Liver (tissue), 9 donors: ENCODE data around the gene DLG4. TPM values are rescaled to one million over a fixed set of nuclear protein-coding genes. Genes with fewer than 3 reads are reported as not detected.

Experiments used
- DNase-seq: peaks from one replicate; pipeline ENCODE4 v3.0.0-alpha.2; 2017; ENCODE audit warnings: low spot score
- H3K27ac ChIP-seq, 2 donors: one replicate each; pipeline ENCODE4 v1.7.0; 2013; ENCODE audit warnings: inconsistent platforms in 2 of 2, low read length in 2 of 2, control low read depth in 1 of 2, low read depth in 1 of 2, mild to moderate bottlenecking in 1 of 2
- H3K27me3 ChIP-seq, 4 donors: one replicate each; pipeline versions ENCODE4 v1.6.1 to v1.7.0; 2013; ENCODE audit warnings: low read length in 3 of 4, inconsistent platforms in 1 of 4, mild to moderate bottlenecking in 1 of 4, moderate library complexity in 1 of 4; ENCODE audit not compliant: control insufficient read depth in 4 of 4, insufficient read depth in 4 of 4
- H3K36me3 ChIP-seq, 4 donors: one replicate each; pipeline versions ENCODE4 v1.6.1 to v1.7.0; 2013; ENCODE audit warnings: low read length in 3 of 4, mild to moderate bottlenecking in 3 of 4, low read depth in 1 of 4, moderate library complexity in 1 of 4; ENCODE audit not compliant: control insufficient read depth in 4 of 4, insufficient read depth in 3 of 4
- H3K4me1 ChIP-seq, 4 donors: one replicate each; pipeline versions ENCODE4 v1.6.1 to v1.7.0; 2013; ENCODE audit warnings: low read length in 3 of 4, mild to moderate bottlenecking in 3 of 4, moderate library complexity in 1 of 4; ENCODE audit not compliant: control insufficient read depth in 4 of 4, insufficient read depth in 4 of 4
- H3K4me3 ChIP-seq, 3 donors: one replicate each; pipeline versions ENCODE4 v1.6.1 to v1.7.0; 2013; ENCODE audit warnings: low read length in 3 of 3, control low read depth in 1 of 3, low read depth in 1 of 3, mild to moderate bottlenecking in 1 of 3
- H3K9ac ChIP-seq, 2 donors: one replicate each; pipeline ENCODE4 v1.7.0; 2013; ENCODE audit warnings: low read length in 2 of 2, mild to moderate bottlenecking in 2 of 2, moderate library complexity in 2 of 2, control low read depth in 1 of 2, low read depth in 1 of 2
- H3K9me3 ChIP-seq, 4 donors: one replicate each; pipeline versions ENCODE4 v1.6.1 to v1.7.0; 2013; ENCODE audit warnings: low read length in 3 of 4; ENCODE audit not compliant: control insufficient read depth in 4 of 4
- ATF3 ChIP-seq: IDR thresholded peaks from 2 replicates; pipeline ENCODE4 v1.6.1; 2016; ENCODE audit warnings: antibody characterized with exemption
- CTCF ChIP-seq: fragments of 150-350 bp; IDR thresholded peaks from 2 replicates; pipeline ENCODE4 v1.5.1; 2017; ENCODE audit warnings: improper control_type of control experiment, low read depth, low read length; ENCODE audit not compliant: missing input control
- EGR1 ChIP-seq, 2 donors: IDR thresholded peaks; 2 replicates each; pipeline ENCODE4 v1.6.1; 2016 to 2018; ENCODE audit warnings: antibody characterized with exemption in 2 of 2, low read depth in 2 of 2
- FOXA1 ChIP-seq: IDR thresholded peaks from 2 replicates; pipeline ENCODE4 v1.6.1; 2016; ENCODE audit warnings: antibody characterized with exemption
- FOXA2 ChIP-seq: IDR thresholded peaks from 2 replicates; pipeline ENCODE4 v1.6.1; 2016; ENCODE audit warnings: antibody characterized with exemption
- GABPA ChIP-seq, 2 donors: IDR thresholded peaks in 1 of 2; conservative IDR thresholded peaks in 1 of 2; 2 replicates each; pipeline ENCODE4 v1.6.1; 2016; ENCODE audit warnings: antibody characterized with exemption in 2 of 2, mild to moderate bottlenecking in 1 of 2, moderate library complexity in 1 of 2
- HNF4A ChIP-seq, 2 donors: conservative IDR thresholded peaks; 2 replicates each; pipeline ENCODE4 v1.6.1; 2016; ENCODE audit warnings: antibody characterized with exemption in 2 of 2, mild to moderate bottlenecking in 2 of 2
- HNF4G ChIP-seq: IDR thresholded peaks from 2 replicates; pipeline ENCODE4 v1.6.1; 2016; ENCODE audit warnings: antibody characterized with exemption
- JUND ChIP-seq, 2 donors: IDR thresholded peaks; 2 replicates each; pipeline ENCODE4 v1.6.1; 2016; ENCODE audit warnings: antibody characterized with exemption in 2 of 2
- MAX ChIP-seq: IDR thresholded peaks from 2 replicates; pipeline ENCODE4 v1.6.1; 2016; ENCODE audit warnings: antibody characterized with exemption
- RAD21 ChIP-seq, 2 donors: IDR thresholded peaks; 2 replicates each; pipeline ENCODE4 v1.6.1; 2016; ENCODE audit warnings: antibody characterized with exemption in 2 of 2, mild to moderate bottlenecking in 2 of 2
- REST ChIP-seq: IDR thresholded peaks from 2 replicates; pipeline ENCODE4 v1.6.1; 2016; ENCODE audit warnings: antibody characterized with exemption, mild to moderate bottlenecking
- RXRA ChIP-seq, 2 donors: IDR thresholded peaks; 2 replicates each; pipeline ENCODE4 v1.6.1; 2017 to 2018; ENCODE audit warnings: antibody characterized with exemption in 2 of 2, mild to moderate bottlenecking in 1 of 2
- SP1 ChIP-seq: IDR thresholded peaks from 2 replicates; pipeline ENCODE4 v1.6.1; 2018; ENCODE audit warnings: antibody characterized with exemption, mild to moderate bottlenecking
- TAF1 ChIP-seq: conservative IDR thresholded peaks from 2 replicates; pipeline ENCODE4 v1.6.1; 2016; ENCODE audit warnings: antibody characterized with exemption, mild to moderate bottlenecking
- YY1 ChIP-seq: IDR thresholded peaks from 2 replicates; pipeline ENCODE4 v1.6.1; 2016; ENCODE audit warnings: antibody characterized with exemption, mild to moderate bottlenecking
- ZBTB33 ChIP-seq: IDR thresholded peaks from 2 replicates; pipeline ENCODE4 v1.6.1; 2016; ENCODE audit warnings: antibody characterized with exemption
- WGBS: extraction: QIAGEN DNeasy Blood & Tissue Kit; methylation state at CpG from one replicate; pipeline ENCODE4 v1.1.7; 2013; 5-methylcytosine and 5-hydroxymethylcytosine counted together
- polyA plus RNA-seq, 2 donors: library from polyadenylated mRNA; stranded (reverse) in 1 of 2; unstranded in 1 of 2; fragments of 200-250 nt in 1 of 2; fragments of >200 nt in 1 of 2; fragmentation: Nextera tagmentation in 1 of 2; extraction: Ambion mirVana in 1 of 2; gene quantifications; one replicate each; pipeline versions ENCODE4 v1.2.1 to v1.2.3, GENCODE V29; 2013 to 2015
- total RNA-seq, 2 donors: library from RNA; depleted of rRNA; stranded (reverse); fragments of >200 nt; gene quantifications; one replicate each; pipeline ENCODE4 v1.2.3, GENCODE V29; 2014
- donor health status: healthy.
- donor health status: healthy.
- donor health status: healthy.
- donor health status: healthy.
- donor health status: healthy.

DLG4 gene
- total and polyA plus RNA-seq, 4 donors, result 0.40 to 5.7 (median 1.9) TPM

- TF ChIP-seq EGR1 (IDR thresholded peaks at IDR 0.05; ENCODE audit: low read depth in 2 of 2) (no peak), RAD21 (IDR thresholded peaks at IDR 0.05) (no peak)
- Histone ChIP-seq H3K27ac (no peak overlapping the region), H3K9me3 (no peaks in the 10 kb centered on the region), H3K4me3 (no peak overlapping the region), H3K36me3 (peaks cover 0 to 15% (median 9%) of the 10 kb centered on the region in 4 donors), H3K9ac (no peak overlapping the region), H3K4me1 (peaks cover 7 to 43% (median 34%) of the 10 kb centered on the region in 4 donors), H3K27me3 (no peaks in the 10 kb centered on the region)
- no peak for DNase-seq
- WGBS, result 96% methylated on average over 4 of the region's 4 CpGs
Measured at GRCh38 chr17:7254511-7254910, 34.9 kb upstream of the DLG4 start.

- 79% methylated on average over 5 of the region's 5 CpGs for WGBS
- Histone ChIP-seq H3K4me3 (peak overlapping the region; percentile 56 to 96 (median 95)), H3K9ac (peak overlapping the region; percentile 49 to 82), H3K4me1 (peaks cover 7 to 38% (median 30%) of the 10 kb centered on the region in 4 donors), H3K36me3 (peaks cover 0 to 15% (median 9%) of the 10 kb centered on the region in 4 donors), H3K27me3 (no peaks in the 10 kb centered on the region), H3K9me3 (no peaks in the 10 kb centered on the region), H3K27ac (peak overlapping the region; percentile 95 to 100)
- TF ChIP-seq FOXA2 (no peak), ZBTB33 (no peak), HNF4A (conservative IDR thresholded peaks at IDR 0.05) (no peak), GABPA (IDR thresholded peaks at IDR 0.05 in 1 of 2, conservative IDR thresholded peaks at IDR 0.05 in 1 of 2) (no peak), MAX (no peak), HNF4G (no peak), RXRA (IDR thresholded peaks at IDR 0.05) (no peak), SP1 (no peak), FOXA1 (no peak), ATF3 (no peak), RAD21 (IDR thresholded peaks at IDR 0.05) (no peak), TAF1 (no peak), JUND (IDR thresholded peaks at IDR 0.05) (no peak)
- DNase-seq, result no peak
Measured at GRCh38 chr17:7253082-7253481, 33.4 kb upstream of the DLG4 start.

- Histone ChIP-seq H3K36me3 (peaks cover 0 to 15% (median 9%) of the 10 kb centered on the region in 4 donors), H3K27me3 (no peaks in the 10 kb centered on the region), H3K9ac (peak within 1 kb of the TSS; percentile 92 to 95), H3K9me3 (no peaks in the 10 kb centered on the region), H3K4me3 (peak within 1 kb of the TSS; percentile 93 to 96 (median 95)), H3K27ac (peak within 1 kb of the TSS; percentile 95 to 100), H3K4me1 (peaks cover 4 to 33% (median 28%) of the 10 kb centered on the region in 4 donors)
- peak; percentile 90 for DNase-seq
- WGBS, result 1% methylated on average over 55 of the region's 55 CpGs
- TF ChIP-seq JUND (IDR thresholded peaks at IDR 0.05), result peak in 1 of 2 donors; percentile 87
- peak; percentile 75 to 84 for TF ChIP-seq RXRA (IDR thresholded peaks at IDR 0.05)
- TF ChIP-seq FOXA2, result peak; percentile 35
- peak; percentile 79 for TF ChIP-seq SP1
- peak; percentile 62 for TF ChIP-seq REST
- TF ChIP-seq YY1, result peak; percentile 85
- TF ChIP-seq FOXA1, result no peak
- no peak for TF ChIP-seq CTCF
- peak; percentile 54 to 56 for TF ChIP-seq HNF4A (conservative IDR thresholded peaks at IDR 0.05)
Measured at GRCh38 chr17:7252176-7253043, 32.8 kb upstream of the DLG4 start, which contains the start of gene ELP5. ELP5 (plus strand) TSS chr17:7252215; CDS start chr17:7252551, 336 bp downstream.
